Measurements from ENCODE around the gene GPR15LG. TPM values are rescaled to one million over a fixed set of nuclear protein-coding genes. Genes with fewer than 3 reads are reported as not detected.

The GPR15LG gene
- total RNA-seq, 1 experiment from 2014 or later = not detected

DNA sequence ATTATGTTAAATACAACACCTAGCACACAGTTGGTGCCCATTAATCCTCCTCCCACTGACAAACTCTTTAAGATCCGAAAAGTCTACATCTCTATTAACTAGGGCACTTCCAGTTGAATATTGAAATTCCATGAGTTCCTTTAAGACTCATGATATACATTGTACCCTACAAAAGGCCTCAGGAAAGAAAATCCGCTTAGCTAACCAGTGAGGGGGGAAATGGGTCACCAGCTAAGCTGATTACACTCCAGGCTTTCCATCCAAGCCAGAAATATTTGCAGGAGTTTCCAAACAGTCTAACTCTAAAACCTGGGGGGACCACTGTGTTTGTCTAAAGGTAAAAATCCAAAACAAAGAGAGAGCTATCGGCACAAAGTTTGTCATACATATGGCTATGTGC is 53.0 kb downstream of the GPR15LG start:
- in situ Hi-C loops (cut with HindIII; ENCODE audit: low pct_unique_long_range_greater_than_20kb, low sequenced_read_pairs) = no loop called here

DNA sequence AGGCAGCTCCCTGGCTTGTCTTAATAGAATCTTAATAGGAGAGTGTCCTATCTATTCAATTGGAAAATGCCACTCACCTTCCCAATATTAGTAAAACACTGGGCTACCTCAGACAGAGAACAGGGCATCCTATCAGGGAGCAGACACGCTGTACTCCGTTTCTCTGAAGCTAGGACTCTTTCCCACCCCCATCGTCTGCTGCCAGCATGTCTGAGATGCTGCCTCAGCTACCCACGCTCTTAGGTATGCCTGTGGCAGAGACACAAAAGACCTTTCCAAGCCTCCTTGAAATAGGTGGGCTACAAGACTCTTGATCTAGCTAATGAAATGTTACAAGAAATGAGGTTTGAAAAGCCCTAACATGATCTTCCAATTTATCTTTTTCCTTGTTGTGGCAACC is 54.2 kb downstream of the GPR15LG start:
- no peak for DNase-seq (ENCODE audit: low read depth, low spot score)
- in situ Hi-C loops (cut with HindIII; ENCODE audit: low pct_unique_long_range_greater_than_20kb, low sequenced_read_pairs) = no loop called here

More for the DNA sequence above, 53.0 kb downstream of the GPR15LG start:
- DNase-seq (ENCODE audit: low read depth, low spot score) = no peak

DNA sequence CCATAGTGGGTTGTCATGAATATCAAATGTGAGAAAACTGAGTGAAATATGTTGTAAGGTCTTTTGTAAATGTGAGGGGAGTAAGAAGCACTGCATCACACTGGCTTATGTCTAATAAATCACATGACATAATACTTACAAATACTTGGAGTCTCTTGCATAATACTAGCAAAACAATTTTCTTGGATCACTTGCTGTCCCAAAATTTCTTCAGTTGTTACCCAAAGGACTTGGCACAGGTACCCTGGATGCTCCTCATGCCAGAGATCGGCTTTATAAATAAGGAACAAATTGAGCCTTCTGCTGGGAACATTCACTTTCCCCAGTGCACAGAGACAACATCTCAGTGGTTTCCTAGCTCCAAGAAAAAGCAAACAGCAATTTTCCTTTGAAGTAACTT is 56.8 kb downstream of the GPR15LG start:
- no peak for DNase-seq (ENCODE audit: low read depth, low spot score)
- in situ Hi-C loops (cut with HindIII; ENCODE audit: low pct_unique_long_range_greater_than_20kb, low sequenced_read_pairs) = no loop called here

DNA sequence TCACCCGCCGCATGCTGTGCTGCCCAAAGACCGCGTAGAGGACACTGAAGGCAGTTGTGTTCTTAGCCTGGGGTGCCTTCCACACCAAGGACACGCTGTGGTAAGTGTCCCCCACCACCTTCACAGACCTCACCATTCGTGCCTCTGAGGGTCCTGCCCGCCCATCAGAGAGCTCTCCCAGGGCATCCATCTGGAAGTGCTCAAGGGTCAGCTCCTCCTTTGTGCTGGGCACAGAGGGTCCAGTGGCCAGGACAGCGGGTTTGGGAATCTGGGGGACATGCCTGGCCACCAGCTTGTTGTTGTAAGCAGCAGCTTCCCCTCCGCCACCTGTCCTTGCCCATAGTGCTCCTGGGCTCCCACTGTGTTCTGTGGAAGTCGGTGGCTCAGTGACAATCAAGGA is 58.8 kb downstream of the GPR15LG start:
- in situ Hi-C loops (cut with HindIII; ENCODE audit: low pct_unique_long_range_greater_than_20kb, low sequenced_read_pairs) = no loop called here
- no peak for DNase-seq (ENCODE audit: low read depth, low spot score)

DNA sequence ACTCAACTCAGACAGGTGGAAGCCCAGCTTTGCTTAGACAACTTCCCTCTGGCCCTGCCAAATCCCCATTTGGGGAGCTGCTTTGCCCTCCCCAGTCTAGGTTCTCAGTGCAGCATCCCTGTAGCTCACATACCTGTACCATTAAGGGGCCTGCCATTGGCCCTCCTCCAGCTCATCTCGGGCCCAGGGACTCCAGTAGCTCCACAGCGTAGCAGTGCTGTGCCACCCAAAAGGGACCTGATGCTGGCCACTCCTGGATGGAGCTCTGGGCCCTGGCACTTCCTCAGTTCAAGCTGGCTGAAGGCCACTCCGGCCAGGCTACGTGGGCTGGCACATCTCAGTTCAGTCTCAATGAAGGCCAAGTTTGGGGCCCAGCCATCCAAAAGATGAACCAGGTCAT is 60.3 kb downstream of the GPR15LG start:
- no peak for DNase-seq (ENCODE audit: low read depth, low spot score)
- in situ Hi-C loops (cut with HindIII; ENCODE audit: low pct_unique_long_range_greater_than_20kb, low sequenced_read_pairs) = no loop called here

DNA sequence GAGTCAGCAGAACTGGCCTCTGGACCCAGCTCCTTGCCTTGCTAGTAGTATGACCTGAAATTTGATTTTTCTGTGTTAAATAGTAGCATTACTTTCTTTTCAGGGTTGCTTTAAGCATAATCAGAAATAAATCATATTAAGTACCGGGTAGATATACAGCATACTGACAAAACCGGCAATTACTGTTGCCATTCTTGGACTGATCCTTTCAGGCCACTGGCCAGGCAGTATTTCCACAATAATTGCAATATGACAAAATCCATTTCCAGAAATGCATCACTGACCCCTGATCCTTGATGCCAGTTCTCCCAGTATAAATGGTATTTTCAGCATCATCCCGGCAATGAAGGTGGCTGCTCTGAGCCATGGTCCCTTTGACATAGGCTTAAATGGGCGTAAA is 60.9 kb downstream of the GPR15LG start:
- no peak for DNase-seq (ENCODE audit: low read depth, low spot score)
- in situ Hi-C loops (cut with HindIII; ENCODE audit: low pct_unique_long_range_greater_than_20kb, low sequenced_read_pairs) = no loop called here

Other genes with a start within 250 kb of the GPR15LG start
- 246 and 275 TPM in 2 replicates for gene GHITM, start 34.3 kb upstream of the GPR15LG start, total RNA-seq (2014; rRNA removed; shearing (Covaris generic))
- gene CDHR1, start 20.7 kb downstream of the GPR15LG start, total RNA-seq (2014; rRNA removed; shearing (Covaris generic)) = not detected in 2 replicates
- gene LRIT2, start 51.7 kb downstream of the GPR15LG start, total RNA-seq (2014; rRNA removed; shearing (Covaris generic)) = not detected in 2 replicates
- gene LRIT1, start 67.7 kb downstream of the GPR15LG start, total RNA-seq (2014; rRNA removed; shearing (Covaris generic)) = not detected in 2 replicates
- 3.8 and 4.5 TPM in 2 replicates for gene RGR, start 71.3 kb downstream of the GPR15LG start, total RNA-seq (2014; rRNA removed; shearing (Covaris generic))
- gene CCSER2, start 154.8 kb downstream of the GPR15LG start, total RNA-seq (2014; rRNA removed; shearing (Covaris generic)) = 15.6 TPM in 2 replicates